Measurements from ENCODE around the gene PHRF1. TPM values are rescaled to one million over a fixed set of nuclear protein-coding genes. Genes with fewer than 3 reads are reported as not detected.
"Not testable (repeated sequence)": the region's sequence is repeated elsewhere in the genome, so short reads cannot be mapped to it uniquely, and the experiment has no call there.

The PHRF1 gene
- total and polyA plus RNA-seq, 4 donors: 2.4 to 25.2 (median 18.8) TPM

DNA sequence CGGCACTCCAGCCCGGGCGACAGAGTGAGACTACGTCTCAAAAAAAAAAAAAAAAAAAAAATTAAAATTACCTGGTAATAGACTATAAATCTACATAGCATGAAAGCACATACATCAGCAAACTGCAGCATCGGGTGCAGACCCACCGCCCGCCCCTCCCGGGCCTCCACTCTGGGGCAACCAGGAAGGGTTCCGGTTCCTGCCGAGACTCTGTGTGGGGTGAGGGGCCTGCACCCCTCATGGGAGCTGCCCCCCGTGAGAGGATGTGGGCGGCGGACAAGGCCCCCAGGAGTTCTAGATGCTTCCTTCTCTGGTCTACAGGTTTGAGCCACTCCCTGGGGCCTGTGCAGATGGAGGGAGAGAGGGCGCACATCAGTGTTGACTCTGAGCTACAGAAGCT is 69.9 kb downstream of the PHRF1 start:
- Histone ChIP-seq H3K9ac (ENCODE audit: low read depth in 1 of 2, low read length in 2 of 2) (no peak overlapping the region), H3K36me3 (ENCODE audit: control insufficient read depth in 4 of 4, insufficient read depth in 3 of 4, low read depth in 1 of 4, low read length in 3 of 4) (peaks cover 0 to 8% (median 4%) of the 10 kb centered on the region in 4 donors), H3K9me3 (ENCODE audit: control insufficient read depth in 4 of 4, low read length in 3 of 4) (no peaks in the 10 kb centered on the region), H3K4me3 (ENCODE audit: low read depth in 1 of 3, low read length in 3 of 3) (no peak overlapping the region), H3K4me1 (ENCODE audit: control insufficient read depth in 4 of 4, insufficient read depth in 4 of 4, low read length in 3 of 4) (peaks cover 2 to 11% (median 5%) of the 10 kb centered on the region in 4 donors), H3K27me3 (ENCODE audit: control insufficient read depth in 4 of 4, insufficient read depth in 4 of 4, low read length in 3 of 4) (no peaks in the 10 kb centered on the region), H3K27ac (ENCODE audit: low read depth in 1 of 2, low read length in 2 of 2) (no peak overlapping the region)
- TF ChIP-seq SP1 (IDR thresholded peaks at IDR 0.05) (no peak), EGR1 (IDR thresholded peaks at IDR 0.05; ENCODE audit: low read depth in 2 of 2) (no peak), HNF4A (conservative IDR thresholded peaks at IDR 0.05) (no peak), YY1 (IDR thresholded peaks at IDR 0.05) (no peak), ATF3 (IDR thresholded peaks at IDR 0.05) (no peak), HNF4G (IDR thresholded peaks at IDR 0.05) (no peak), RAD21 (IDR thresholded peaks at IDR 0.05) (no peak), FOXA1 (IDR thresholded peaks at IDR 0.05) (no peak), JUND (IDR thresholded peaks at IDR 0.05) (no peak), RXRA (IDR thresholded peaks at IDR 0.05) (no peak)
- TF ChIP-seq, protein P1, sequence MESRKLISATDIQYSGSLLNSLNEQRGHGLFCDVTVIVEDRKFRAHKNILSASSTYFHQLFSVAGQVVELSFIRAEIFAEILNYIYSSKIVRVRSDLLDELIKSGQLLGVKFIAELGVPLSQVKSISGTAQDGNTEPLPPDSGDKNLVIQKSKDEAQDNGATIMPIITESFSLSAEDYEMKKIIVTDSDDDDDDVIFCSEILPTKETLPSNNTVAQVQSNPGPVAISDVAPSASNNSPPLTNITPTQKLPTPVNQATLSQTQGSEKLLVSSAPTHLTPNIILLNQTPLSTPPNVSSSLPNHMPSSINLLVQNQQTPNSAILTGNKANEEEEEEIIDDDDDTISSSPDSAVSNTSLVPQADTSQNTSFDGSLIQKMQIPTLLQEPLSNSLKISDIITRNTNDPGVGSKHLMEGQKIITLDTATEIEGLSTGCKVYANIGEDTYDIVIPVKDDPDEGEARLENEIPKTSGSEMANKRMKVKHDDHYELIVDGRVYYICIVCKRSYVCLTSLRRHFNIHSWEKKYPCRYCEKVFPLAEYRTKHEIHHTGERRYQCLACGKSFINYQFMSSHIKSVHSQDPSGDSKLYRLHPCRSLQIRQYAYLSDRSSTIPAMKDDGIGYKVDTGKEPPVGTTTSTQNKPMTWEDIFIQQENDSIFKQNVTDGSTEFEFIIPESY (IDR thresholded peaks at IDR 0.05): no peak
- TF ChIP-seq, protein P2, sequence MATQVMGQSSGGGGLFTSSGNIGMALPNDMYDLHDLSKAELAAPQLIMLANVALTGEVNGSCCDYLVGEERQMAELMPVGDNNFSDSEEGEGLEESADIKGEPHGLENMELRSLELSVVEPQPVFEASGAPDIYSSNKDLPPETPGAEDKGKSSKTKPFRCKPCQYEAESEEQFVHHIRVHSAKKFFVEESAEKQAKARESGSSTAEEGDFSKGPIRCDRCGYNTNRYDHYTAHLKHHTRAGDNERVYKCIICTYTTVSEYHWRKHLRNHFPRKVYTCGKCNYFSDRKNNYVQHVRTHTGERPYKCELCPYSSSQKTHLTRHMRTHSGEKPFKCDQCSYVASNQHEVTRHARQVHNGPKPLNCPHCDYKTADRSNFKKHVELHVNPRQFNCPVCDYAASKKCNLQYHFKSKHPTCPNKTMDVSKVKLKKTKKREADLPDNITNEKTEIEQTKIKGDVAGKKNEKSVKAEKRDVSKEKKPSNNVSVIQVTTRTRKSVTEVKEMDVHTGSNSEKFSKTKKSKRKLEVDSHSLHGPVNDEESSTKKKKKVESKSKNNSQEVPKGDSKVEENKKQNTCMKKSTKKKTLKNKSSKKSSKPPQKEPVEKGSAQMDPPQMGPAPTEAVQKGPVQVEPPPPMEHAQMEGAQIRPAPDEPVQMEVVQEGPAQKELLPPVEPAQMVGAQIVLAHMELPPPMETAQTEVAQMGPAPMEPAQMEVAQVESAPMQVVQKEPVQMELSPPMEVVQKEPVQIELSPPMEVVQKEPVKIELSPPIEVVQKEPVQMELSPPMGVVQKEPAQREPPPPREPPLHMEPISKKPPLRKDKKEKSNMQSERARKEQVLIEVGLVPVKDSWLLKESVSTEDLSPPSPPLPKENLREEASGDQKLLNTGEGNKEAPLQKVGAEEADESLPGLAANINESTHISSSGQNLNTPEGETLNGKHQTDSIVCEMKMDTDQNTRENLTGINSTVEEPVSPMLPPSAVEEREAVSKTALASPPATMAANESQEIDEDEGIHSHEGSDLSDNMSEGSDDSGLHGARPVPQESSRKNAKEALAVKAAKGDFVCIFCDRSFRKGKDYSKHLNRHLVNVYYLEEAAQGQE (IDR thresholded peaks at IDR 0.05): no peak
- TF ChIP-seq, protein P3, sequence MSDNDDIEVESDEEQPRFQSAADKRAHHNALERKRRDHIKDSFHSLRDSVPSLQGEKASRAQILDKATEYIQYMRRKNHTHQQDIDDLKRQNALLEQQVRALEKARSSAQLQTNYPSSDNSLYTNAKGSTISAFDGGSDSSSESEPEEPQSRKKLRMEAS (IDR thresholded peaks at IDR 0.05): no peak
- 88% methylated on average over 14 of the region's 14 CpGs for WGBS
- DNase-seq (ENCODE audit: low spot score): no peak

- H3K9ac ChIP-seq (ENCODE audit: low read depth in 1 of 2, low read length in 2 of 2); H3K27me3 ChIP-seq (ENCODE audit: control insufficient read depth in 4 of 4, insufficient read depth in 4 of 4, low read length in 3 of 4); H3K36me3 ChIP-seq (ENCODE audit: control insufficient read depth in 4 of 4, insufficient read depth in 3 of 4, low read depth in 1 of 4, low read length in 3 of 4); H3K9me3 ChIP-seq (ENCODE audit: control insufficient read depth in 4 of 4, low read length in 3 of 4); H3K4me3 ChIP-seq (ENCODE audit: low read depth in 1 of 3, low read length in 3 of 3); DNase-seq (ENCODE audit: low spot score); H3K4me1 ChIP-seq (ENCODE audit: control insufficient read depth in 4 of 4, insufficient read depth in 4 of 4, low read length in 3 of 4): not testable (repeated sequence)
- WGBS: 43% methylated on average over 10 of the region's 14 CpGs
- H3K27ac ChIP-seq (ENCODE audit: low read depth in 1 of 2, low read length in 2 of 2): peak overlapping the region; percentile 64 to 77
- TF ChIP-seq SP1 (IDR thresholded peaks at IDR 0.05) (peak; percentile 79), GABPA (IDR thresholded peaks at IDR 0.05 in 1 of 2, conservative IDR thresholded peaks at IDR 0.05 in 1 of 2) (peak in 1 of 2 donors; percentile 18), ATF3 (IDR thresholded peaks at IDR 0.05) (peak; percentile 80), EGR1 (IDR thresholded peaks at IDR 0.05; ENCODE audit: low read depth in 2 of 2) (peak; percentile 95 to 96), FOXA1 (IDR thresholded peaks at IDR 0.05) (peak; percentile 42), RXRA (IDR thresholded peaks at IDR 0.05) (peak; percentile 80 to 95), HNF4A (conservative IDR thresholded peaks at IDR 0.05) (peak; percentile 88 to 94), NR2F2 (IDR thresholded peaks at IDR 0.05) (peak; percentile 56), JUND (IDR thresholded peaks at IDR 0.05) (peak in 1 of 2 donors; percentile 87), RAD21 (IDR thresholded peaks at IDR 0.05) (peak; percentile 23 to 30), YY1 (IDR thresholded peaks at IDR 0.05) (peak; percentile 39)
- TF ChIP-seq, protein P1 (IDR thresholded peaks at IDR 0.05): peak; percentile 79
- TF ChIP-seq, protein P2 (IDR thresholded peaks at IDR 0.05): peak; percentile 41
- TF ChIP-seq, protein P3 (IDR thresholded peaks at IDR 0.05): peak; percentile 92
Observed at GRCh38 chr11:647672-648158, 71.4 kb downstream of the PHRF1 start.
